ENCODE results near the gene SLIT3.

The SLIT3 gene

GRCh38 chr5:169029661-169030274 lies 271.2 kb downstream of the SLIT3 start:
- TF ChIP-seq GATA2 (IDR thresholded peaks at IDR 0.05; ENCODE audit: low read depth, low read length) (no peak), GATA3 (IDR thresholded peaks at IDR 0.05; ENCODE audit: low read depth, low read length) (no peak)

- TF ChIP-seq GATA2 (IDR thresholded peaks at IDR 0.05; ENCODE audit: low read depth, low read length) (no peak), GATA3 (IDR thresholded peaks at IDR 0.05; ENCODE audit: low read depth, low read length) (no peak)
Measured at GRCh38 chr5:169029037-169029436, 271.9 kb downstream of the SLIT3 start.

DNA sequence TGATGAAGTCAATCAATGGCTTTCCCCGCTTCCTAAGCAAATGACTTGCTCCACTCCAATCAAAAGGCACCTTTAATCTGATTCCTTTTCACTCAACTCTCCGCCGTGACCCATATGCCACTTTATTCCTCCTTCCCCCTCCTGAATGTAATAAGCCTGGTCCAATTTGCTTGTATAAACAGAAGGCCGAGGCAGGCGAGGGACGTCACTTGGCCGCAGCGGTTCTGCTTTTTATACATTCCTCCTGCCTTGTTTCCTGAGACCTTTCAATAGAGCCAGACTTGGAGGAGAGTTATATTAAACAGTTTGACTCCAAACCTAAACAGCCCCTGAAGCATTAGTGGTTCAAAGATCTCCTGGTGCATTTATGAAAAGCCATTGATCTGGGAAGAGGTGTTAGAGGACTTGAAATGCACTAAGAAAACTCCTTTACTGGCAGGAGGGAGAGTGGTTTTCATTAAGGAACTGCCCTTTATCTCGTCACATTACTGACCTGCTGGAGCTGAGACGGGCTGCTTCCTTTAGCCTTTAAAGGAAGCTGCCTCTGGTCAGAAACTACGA lies 273.4 kb downstream of the SLIT3 start:
- no peak for TF ChIP-seq GATA3 (IDR thresholded peaks at IDR 0.05; ENCODE audit: low read depth, low read length)
- no peak for TF ChIP-seq GATA2 (IDR thresholded peaks at IDR 0.05; ENCODE audit: low read depth, low read length)

- no peak for TF ChIP-seq GATA2 (IDR thresholded peaks at IDR 0.05; ENCODE audit: low read depth, low read length)
- no peak for TF ChIP-seq GATA3 (IDR thresholded peaks at IDR 0.05; ENCODE audit: low read depth, low read length)
Measured at GRCh38 chr5:169025491-169025890, 275.4 kb downstream of the SLIT3 start.

DNA sequence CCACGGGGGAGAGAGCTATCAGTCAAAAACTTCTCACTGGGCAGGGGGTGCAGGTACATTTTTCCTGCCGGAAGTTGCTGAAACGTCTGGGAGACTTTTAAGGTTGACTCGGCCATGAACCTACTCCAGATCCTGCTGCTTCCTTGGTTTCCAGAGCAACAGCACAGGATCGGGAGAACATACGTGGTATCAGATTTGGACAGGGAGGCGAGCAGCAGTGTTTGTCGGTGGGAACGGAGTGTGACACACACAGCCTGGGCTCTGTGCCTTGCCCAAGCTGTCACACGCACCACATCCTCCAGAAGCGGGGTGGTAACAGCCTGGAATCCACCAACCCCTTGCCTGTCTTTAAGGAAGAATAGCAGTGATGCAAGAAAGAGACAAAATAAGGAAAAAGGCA lies 276.5 kb downstream of the SLIT3 start:
- TF ChIP-seq GATA3 (IDR thresholded peaks at IDR 0.05; ENCODE audit: low read depth, low read length) (no peak), GATA2 (IDR thresholded peaks at IDR 0.05; ENCODE audit: low read depth, low read length) (no peak)

DNA sequence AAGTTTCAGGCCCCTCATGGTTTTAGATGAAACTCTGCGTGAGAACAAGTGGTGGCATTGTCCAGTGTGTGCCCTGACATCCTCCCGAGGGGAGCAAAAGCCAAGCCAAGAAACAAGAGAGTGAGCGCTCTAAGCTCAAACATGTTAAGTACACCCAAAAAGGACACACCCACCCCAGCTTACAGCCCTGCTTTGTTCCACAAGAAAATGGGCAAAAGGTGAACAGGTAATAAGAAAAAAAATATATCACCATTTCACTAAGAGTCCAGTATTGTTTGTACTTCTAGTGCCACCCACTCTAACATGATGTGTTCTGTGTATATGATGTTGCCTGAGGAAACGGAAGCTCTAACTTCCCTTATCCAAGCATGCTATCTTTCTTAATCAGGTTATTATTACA lies 278.2 kb downstream of the SLIT3 start:
- TF ChIP-seq GATA3 (IDR thresholded peaks at IDR 0.05; ENCODE audit: low read depth, low read length) (no peak), GATA2 (IDR thresholded peaks at IDR 0.05; ENCODE audit: low read depth, low read length) (no peak)

GRCh38 chr5:169020102-169020501 lies 280.8 kb downstream of the SLIT3 start:
- TF ChIP-seq GATA3 (IDR thresholded peaks at IDR 0.05; ENCODE audit: low read depth, low read length): no peak
- no peak for TF ChIP-seq GATA2 (IDR thresholded peaks at IDR 0.05; ENCODE audit: low read depth, low read length)

DNA sequence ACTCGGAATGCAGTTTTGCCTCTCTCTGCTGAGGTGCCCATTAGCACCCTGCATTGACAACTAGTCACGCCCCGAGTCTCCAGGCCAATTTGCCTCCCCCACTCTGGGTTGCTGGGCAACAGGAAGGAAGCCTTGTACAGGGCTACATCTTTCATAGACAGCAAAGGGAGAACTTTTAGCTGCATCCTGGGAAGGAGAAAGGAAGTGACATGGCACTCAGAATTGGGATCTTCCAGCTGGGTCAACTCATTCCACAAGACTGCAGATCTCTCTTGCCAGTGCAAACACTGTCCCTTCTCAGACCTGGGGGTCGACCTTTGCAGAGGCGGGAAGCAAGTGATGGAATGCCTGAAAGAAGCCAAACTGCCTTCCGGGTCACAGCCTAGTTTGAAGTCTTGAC lies 282.0 kb downstream of the SLIT3 start:
- TF ChIP-seq GATA2 (IDR thresholded peaks at IDR 0.05; ENCODE audit: low read depth, low read length) (no peak), GATA3 (IDR thresholded peaks at IDR 0.05; ENCODE audit: low read depth, low read length) (no peak)

GRCh38 chr5:169015991-169016390 lies 284.9 kb downstream of the SLIT3 start:
- TF ChIP-seq GATA2 (IDR thresholded peaks at IDR 0.05; ENCODE audit: low read depth, low read length) (no peak), GATA3 (IDR thresholded peaks at IDR 0.05; ENCODE audit: low read depth, low read length) (no peak)

DNA sequence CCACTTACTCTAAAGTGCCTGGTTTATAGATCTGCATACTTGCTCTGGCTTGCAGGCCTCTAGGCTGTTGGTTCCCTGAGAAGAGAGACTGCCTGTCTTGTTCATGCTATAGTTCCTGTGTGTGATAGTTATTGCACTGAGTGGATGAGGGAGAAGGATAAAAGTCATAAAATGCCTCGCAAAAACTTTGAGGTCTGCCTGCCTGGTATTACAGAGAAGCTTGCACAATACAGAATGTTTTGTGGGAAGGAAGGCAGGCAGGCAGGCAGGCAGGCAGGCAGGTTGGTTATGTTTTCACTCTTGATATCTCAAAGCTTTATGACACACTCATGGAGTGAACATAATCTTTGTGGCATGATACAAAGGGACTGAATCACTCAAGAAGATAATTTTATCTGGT lies 287.1 kb downstream of the SLIT3 start:
- no peak for TF ChIP-seq GATA2 (IDR thresholded peaks at IDR 0.05; ENCODE audit: low read depth, low read length)
- no peak for TF ChIP-seq GATA3 (IDR thresholded peaks at IDR 0.05; ENCODE audit: low read depth, low read length)

GRCh38 chr5:169013208-169013728 lies 287.7 kb downstream of the SLIT3 start:
- TF ChIP-seq GATA2 (IDR thresholded peaks at IDR 0.05; ENCODE audit: low read depth, low read length): no peak
- TF ChIP-seq GATA3 (IDR thresholded peaks at IDR 0.05; ENCODE audit: low read depth, low read length): no peak

GRCh38 chr5:169012450-169012849 lies 288.5 kb downstream of the SLIT3 start:
- TF ChIP-seq GATA2 (IDR thresholded peaks at IDR 0.05; ENCODE audit: low read depth, low read length): no peak
- no peak for TF ChIP-seq GATA3 (IDR thresholded peaks at IDR 0.05; ENCODE audit: low read depth, low read length)

GRCh38 chr5:169011451-169011850 lies 289.5 kb downstream of the SLIT3 start:
- TF ChIP-seq GATA2 (IDR thresholded peaks at IDR 0.05; ENCODE audit: low read depth, low read length): no peak
- TF ChIP-seq GATA3 (IDR thresholded peaks at IDR 0.05; ENCODE audit: low read depth, low read length): no peak

- no peak for TF ChIP-seq GATA2 (IDR thresholded peaks at IDR 0.05; ENCODE audit: low read depth, low read length)
Measured at GRCh38 chr5:169011009-169011408, 289.9 kb downstream of the SLIT3 start.

GRCh38 chr5:169009123-169009522 lies 291.8 kb downstream of the SLIT3 start:
- TF ChIP-seq GATA2 (IDR thresholded peaks at IDR 0.05; ENCODE audit: low read depth, low read length) (no peak), GATA3 (IDR thresholded peaks at IDR 0.05; ENCODE audit: low read depth, low read length) (no peak)

Data from SH-SY5Y (cell line).